ACHN (cell line): Measurements from ENCODE around the gene DGCR8.
A peak's percentile ranks its signal among the peaks of the same experiment; 100 is the strongest.

Experiments
- DNase-seq: peaks from one replicate; pipeline ENCODE4 v3.0.0-alpha.2; 2015
- in situ Hi-C: cut with HindIII; loops from 2 replicates; pipeline ENCODE4 v1.10.0; 2017; ENCODE audit warnings: low sequenced_read_pairs, low pct_ligation_motif_present, low pct_unique_long_range_greater_than_20kb

DGCR8 gene

DNA sequence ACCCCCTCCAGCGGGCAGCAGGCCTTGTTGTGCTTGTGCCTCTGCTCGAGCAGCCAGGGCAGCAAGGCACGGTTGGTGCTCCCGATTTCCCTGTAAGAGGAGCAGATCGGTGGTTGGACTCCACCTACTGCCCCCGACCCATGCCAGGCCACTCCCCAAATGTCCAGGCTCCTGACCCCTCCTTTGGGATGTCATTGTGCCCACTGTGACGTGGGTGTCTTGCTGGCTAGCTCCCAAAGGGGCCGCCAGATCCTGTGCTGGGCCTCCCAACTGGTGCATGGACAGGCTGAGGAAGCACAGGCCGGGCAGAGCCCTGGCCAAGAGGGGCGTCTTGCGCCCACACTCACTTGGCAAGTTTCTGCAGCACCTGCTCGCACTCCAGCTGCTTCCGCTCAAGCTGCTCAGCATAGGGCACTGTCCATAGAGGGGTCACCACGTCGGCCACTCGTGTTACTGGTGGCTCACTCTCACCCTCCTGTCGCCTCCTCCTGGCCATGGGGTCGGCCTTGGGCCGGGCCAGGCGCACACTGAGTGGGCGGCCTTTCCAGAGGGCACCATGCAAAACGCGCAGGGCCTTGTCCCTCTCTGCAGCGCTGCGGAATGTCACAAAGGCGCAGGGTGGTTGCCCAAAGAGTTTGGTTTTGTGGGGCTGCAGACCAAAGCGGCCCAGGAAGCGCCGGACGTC, 35.8 kb downstream of the DGCR8 start, which contains the start of gene RANBP1:
RANBP1 (plus strand) TSS at position 414 of the 685 bp plus-strand sequence; CDS start at position 495, 81 bp downstream.
- no peak for DNase-seq
- in situ Hi-C loops = no loop called here

GRCh38 chr22:20116376-20116950, 36.4 kb downstream of the DGCR8 start:
- in situ Hi-C loops = no loop called here
- DNase-seq = no peak

- in situ Hi-C loops = no loop called here
- DNase-seq = peak; percentile 95
Measured at GRCh38 chr22:20116951-20117632, 37.1 kb downstream of the DGCR8 start, which contains the start of gene TRMT2A. TSS of gene TRMT2A (minus strand) at chr22:20117226. CDS start at chr22:20116906, 320 bp downstream.

DNA sequence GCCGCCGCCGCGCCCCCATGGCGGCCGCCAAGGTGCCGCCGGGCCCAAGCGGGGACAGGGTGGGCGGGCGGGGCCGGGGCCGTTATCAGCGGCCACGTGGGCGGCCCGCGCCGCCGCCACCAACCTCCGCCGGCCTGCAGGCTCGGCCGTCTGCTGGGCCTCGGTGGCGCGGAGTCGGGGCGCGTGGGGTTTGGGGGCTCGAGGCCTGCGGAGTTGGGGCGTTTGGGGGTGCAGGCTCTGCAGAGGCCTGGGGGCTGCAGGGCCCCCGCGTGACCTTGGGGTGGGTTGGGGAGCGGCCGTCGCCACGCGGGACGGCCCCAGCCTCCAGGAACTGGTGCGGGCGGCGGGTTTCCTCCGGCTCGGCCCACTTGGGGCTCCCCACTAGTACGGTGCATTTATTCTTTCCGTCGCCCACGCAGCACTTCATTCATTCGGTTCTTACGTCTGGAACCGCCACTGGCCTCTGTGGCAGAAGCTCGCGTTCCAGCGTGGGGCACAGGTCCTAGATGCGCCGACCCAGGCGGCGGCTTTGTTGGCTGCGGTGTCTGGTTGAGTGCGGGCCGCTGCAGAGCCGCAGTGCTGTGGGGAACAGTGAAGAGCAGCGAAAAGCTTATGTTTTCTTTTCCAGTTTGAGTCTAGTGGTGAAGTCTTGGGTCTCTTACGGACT, 37.7 kb downstream of the DGCR8 start:
- DNase-seq = peak; percentile 24
- in situ Hi-C loops = no loop called here

- no peak for DNase-seq
- in situ Hi-C loops = no loop called here
Measured at GRCh38 chr22:20118300-20119020, 38.4 kb downstream of the DGCR8 start.

GRCh38 chr22:20121856-20122415, 41.9 kb downstream of the DGCR8 start:
- in situ Hi-C loops = no loop called here
- no peak for DNase-seq

- in situ Hi-C loops = no loop called here
- no peak for DNase-seq
Measured at GRCh38 chr22:20123366-20124082, 43.5 kb downstream of the DGCR8 start.

DNA sequence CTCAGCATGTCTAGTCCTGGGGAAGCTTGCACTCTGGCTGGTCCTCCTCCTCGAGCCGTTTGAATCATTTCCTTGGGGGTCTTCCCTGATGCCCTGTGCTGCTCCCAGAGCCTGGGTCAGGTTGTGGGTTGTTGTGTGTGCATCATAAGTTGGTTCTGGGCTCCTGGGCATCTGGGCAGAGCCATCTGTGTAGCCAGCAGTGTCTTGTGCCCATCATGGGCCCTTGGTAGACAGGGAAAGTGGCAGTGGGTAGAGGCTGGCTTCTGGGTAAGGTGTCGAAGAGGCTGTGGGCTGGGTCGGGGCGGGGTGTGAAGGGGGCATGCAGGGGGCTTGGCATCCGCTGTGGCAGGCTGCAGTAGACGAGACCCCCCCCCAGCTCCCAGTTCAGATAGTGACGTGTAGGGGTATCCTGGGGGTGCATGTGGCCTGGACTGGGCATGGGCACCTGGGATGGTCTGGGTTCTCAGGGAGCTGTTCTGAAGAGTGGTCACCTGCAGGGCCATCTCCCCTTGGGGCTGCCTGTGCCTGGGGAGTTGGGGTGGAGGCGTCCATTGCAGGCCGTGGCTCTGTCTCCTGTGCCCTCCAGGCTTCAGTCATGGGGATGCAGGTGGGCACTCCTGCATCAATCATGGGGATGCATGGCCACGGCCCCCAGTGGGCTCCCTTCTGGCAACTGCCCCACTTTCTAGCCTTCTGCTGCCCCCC, 44.2 kb downstream of the DGCR8 start:
- no peak for DNase-seq
- in situ Hi-C loops = no loop called here

GRCh38 chr22:20125201-20126174, 45.4 kb downstream of the DGCR8 start:
- DNase-seq = no peak
- in situ Hi-C loops = no loop called here

GRCh38 chr22:20126284-20127029, 46.4 kb downstream of the DGCR8 start:
- DNase-seq = no peak
- in situ Hi-C loops = no loop called here

DNA sequence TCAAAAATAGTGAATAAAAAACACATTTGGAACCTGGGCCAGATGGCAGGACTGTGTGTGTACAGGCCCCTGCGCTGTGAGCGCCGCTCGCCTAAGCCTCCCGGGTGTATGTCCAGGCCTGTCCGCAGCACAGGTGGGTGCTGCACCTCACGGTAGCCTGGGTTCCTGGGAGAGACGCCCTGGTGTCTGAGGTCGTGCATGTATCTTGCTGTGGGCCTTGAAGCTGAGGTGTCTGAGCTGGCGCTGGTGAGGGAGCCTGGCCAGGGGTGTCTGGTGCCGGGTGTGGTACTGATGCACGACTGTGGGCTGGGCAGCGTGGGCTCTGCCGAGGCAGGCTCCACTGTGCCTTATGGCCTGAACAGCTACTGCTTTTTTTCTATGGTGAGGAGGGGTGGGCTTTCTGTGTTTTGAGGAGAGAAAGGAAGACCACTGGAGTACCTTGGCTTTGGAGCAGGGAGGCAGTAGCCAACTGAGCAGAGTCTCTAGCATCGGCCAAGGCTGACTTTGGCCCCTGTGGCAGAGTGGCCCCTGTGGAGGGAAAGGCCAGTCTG, 47.4 kb downstream of the DGCR8 start:
- no peak for DNase-seq
- in situ Hi-C loops = no loop called here

- DNase-seq = no peak
- in situ Hi-C loops = no loop called here
Measured at GRCh38 chr22:20127869-20128618, 48.0 kb downstream of the DGCR8 start.

DNA sequence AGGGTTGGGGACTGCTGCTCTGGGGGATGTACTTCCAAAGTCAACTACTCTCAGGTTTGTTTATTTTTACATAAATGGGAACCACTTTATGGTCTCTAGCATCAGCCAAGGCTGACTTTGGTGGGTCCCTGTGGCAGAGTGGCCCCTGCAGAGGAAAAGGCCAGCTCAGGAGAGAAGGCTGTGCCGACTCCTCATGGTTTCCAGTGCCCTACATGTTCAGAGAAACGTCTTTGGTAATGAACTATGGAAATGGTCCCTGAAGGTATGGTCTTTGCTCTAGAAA, 48.5 kb downstream of the DGCR8 start:
- in situ Hi-C loops = no loop called here
- no peak for DNase-seq

DNA sequence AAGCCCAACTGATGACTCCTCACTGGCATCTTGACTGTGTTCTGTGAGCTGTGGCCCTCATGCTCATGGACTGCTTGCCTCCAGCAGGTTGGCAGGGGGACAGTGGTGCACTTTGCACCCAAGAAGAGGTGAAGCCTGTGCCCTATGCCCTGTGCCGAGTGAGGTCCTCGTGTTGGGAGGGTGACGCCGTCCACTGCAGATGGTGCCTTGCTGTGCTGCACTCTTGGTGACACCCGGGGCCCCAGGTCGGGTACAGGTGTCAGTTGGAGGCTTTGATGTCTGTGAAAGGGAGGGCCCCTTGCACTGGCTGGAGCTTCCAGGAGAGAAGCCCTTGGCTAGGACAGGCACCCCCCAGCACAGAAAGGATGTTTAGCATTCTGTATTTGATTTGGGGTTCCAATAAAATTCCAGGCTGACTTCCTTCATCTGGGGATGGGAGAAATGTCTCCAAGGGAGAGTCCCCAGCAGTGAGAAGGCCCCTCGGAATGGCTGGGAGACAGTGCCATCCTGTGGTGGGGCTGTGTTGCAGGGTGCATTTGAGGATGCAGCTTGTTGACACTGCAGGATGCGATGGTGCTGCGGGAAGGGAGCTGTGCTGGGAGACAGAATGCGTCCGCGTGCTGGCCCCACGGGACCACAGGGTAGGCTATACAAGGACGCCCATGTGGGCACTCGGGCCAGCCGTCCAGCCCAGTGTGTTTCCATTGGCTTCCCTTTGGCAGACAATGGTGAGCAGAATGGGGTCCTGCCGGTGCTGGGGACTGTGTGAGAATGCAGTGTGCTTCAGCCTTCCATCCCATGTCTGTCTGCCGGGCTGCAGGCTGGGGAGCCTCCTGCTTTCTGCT, 49.1 kb downstream of the DGCR8 start:
- DNase-seq = peak; percentile 30
- in situ Hi-C loops = no loop called here
